GM12878 (cell line): ENCODE results near the gene MROH9.

Source experiments
- CREM ChIP-seq: IDR thresholded peaks from 2 replicates; pipeline ENCODE4 v1.6.1; 2014; ENCODE audit warnings: antibody characterized with exemption, low read depth
- CTCF ChIP-seq, 3 experiments: IDR thresholded peaks in 2 of 3; conservative IDR thresholded peaks in 1 of 3; 2 replicates each; pipeline ENCODE4 v1.5.1; 2011; ENCODE audit warnings: low read depth in 3 of 3, low read length in 3 of 3, mild to moderate bottlenecking in 3 of 3, control low read depth in 2 of 3, moderate library complexity in 2 of 3, inconsistent platforms in 1 of 3, mixed read lengths in 1 of 3; ENCODE audit not compliant: control insufficient read depth in 2 of 3, insufficient read depth in 1 of 3; ENCODE audit errors: extremely low read depth in 1 of 3
- PAX8 ChIP-seq: fragments of 450-650 bp; IDR thresholded peaks from 2 replicates; pipeline ENCODE4 v1.6.1; 2017; ENCODE audit warnings: mild to moderate bottlenecking, moderate library complexity
- POLR2A ChIP-seq: IDR thresholded peaks from 2 replicates; pipeline ENCODE4 v1.6.1; 2011; ENCODE audit warnings: low read depth, mild to moderate bottlenecking, low read length
- SPI1 ChIP-seq: IDR thresholded peaks from 2 replicates; pipeline ENCODE4 v1.6.1; 2011; ENCODE audit warnings: low read depth, mild to moderate bottlenecking, low read length, moderate library complexity, borderline replicate concordance; ENCODE audit not compliant: insufficient read depth
- SRF ChIP-seq, 2 experiments: IDR thresholded peaks; 2 replicates each; pipeline ENCODE4 v1.6.1; 2011; ENCODE audit warnings: low read depth in 2 of 2, low read length in 2 of 2, mild to moderate bottlenecking in 1 of 2, moderate library complexity in 1 of 2
- TF ChIP-seq, protein P1 (sequence below): IDR thresholded peaks from 2 replicates; pipeline ENCODE4 v1.6.1; 2012; ENCODE audit warnings: low read depth, low read length, improper control_type of control experiment
- TF ChIP-seq, protein P2 (sequence below): IDR thresholded peaks from 2 replicates; pipeline ENCODE4 v1.6.1; 2012; ENCODE audit warnings: mild to moderate bottlenecking, low read depth, low read length

GRCh38 chr1:171081314-171081753 is 146.0 kb downstream of the MROH9 start:
- no peak for TF ChIP-seq PAX8
- TF ChIP-seq CTCF (IDR thresholded peaks at IDR 0.05 in 2 of 3, conservative IDR thresholded peaks at IDR 0.05 in 1 of 3; ENCODE audit: control insufficient read depth in 2 of 3, extremely low read depth in 1 of 3, insufficient read depth in 1 of 3, low read depth in 3 of 3, low read length in 3 of 3) = peak in 1 of 3 experiments; percentile 36; a peak in 2 of 6 replicates
- no peak for TF ChIP-seq SPI1
- TF ChIP-seq POLR2A = no peak
- no peak for TF ChIP-seq SRF (IDR thresholded peaks at IDR 0.05; ENCODE audit: low read depth in 2 of 2, low read length in 2 of 2)
- TF ChIP-seq CREM = no peak
- TF ChIP-seq, protein P1, sequence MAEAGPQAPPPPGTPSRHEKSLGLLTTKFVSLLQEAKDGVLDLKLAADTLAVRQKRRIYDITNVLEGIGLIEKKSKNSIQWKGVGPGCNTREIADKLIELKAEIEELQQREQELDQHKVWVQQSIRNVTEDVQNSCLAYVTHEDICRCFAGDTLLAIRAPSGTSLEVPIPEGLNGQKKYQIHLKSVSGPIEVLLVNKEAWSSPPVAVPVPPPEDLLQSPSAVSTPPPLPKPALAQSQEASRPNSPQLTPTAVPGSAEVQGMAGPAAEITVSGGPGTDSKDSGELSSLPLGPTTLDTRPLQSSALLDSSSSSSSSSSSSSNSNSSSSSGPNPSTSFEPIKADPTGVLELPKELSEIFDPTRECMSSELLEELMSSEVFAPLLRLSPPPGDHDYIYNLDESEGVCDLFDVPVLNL = no peak
- TF ChIP-seq, protein P2, sequence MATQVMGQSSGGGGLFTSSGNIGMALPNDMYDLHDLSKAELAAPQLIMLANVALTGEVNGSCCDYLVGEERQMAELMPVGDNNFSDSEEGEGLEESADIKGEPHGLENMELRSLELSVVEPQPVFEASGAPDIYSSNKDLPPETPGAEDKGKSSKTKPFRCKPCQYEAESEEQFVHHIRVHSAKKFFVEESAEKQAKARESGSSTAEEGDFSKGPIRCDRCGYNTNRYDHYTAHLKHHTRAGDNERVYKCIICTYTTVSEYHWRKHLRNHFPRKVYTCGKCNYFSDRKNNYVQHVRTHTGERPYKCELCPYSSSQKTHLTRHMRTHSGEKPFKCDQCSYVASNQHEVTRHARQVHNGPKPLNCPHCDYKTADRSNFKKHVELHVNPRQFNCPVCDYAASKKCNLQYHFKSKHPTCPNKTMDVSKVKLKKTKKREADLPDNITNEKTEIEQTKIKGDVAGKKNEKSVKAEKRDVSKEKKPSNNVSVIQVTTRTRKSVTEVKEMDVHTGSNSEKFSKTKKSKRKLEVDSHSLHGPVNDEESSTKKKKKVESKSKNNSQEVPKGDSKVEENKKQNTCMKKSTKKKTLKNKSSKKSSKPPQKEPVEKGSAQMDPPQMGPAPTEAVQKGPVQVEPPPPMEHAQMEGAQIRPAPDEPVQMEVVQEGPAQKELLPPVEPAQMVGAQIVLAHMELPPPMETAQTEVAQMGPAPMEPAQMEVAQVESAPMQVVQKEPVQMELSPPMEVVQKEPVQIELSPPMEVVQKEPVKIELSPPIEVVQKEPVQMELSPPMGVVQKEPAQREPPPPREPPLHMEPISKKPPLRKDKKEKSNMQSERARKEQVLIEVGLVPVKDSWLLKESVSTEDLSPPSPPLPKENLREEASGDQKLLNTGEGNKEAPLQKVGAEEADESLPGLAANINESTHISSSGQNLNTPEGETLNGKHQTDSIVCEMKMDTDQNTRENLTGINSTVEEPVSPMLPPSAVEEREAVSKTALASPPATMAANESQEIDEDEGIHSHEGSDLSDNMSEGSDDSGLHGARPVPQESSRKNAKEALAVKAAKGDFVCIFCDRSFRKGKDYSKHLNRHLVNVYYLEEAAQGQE = no peak
